ENCODE results near the gene FADS2.

The FADS2 gene

DNA sequence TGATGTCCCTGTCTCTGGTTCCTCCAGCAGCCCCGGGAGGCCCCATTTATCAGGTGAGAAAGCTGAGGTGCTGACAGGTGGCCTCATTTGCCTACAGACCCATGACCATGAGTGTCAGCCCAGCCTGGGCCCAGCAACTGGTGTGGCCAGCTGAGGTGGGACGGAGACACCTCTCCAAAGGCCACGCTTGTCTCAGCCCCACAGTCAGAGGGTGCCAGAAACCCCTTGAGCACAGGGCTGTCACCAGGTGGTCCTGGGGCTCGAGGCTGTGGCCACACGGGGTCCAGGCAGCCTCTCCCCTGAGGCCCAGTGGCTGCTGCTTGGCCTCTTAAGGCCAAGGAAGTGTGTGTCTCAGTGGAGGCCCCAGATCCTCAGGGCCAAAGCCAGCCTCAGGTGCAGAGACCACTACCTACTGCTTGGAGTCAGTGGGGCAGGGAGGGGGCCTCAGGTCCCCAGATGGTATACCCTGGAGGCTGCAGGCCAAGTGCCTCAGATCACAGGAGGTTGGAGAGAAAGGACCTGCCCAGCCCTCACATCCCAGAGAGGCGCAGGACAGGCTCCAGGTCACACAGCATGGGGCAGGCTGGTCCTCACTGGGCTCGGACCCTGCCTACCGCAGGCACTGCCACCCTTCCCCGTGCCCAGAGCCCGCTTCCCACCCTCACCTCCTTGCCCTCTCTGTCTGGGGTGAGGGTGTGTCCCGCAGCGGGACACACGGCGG lies 77.9 kb downstream of the FADS2 start:
- no peak for DNase-seq (ENCODE audit: low spot score)

DNA sequence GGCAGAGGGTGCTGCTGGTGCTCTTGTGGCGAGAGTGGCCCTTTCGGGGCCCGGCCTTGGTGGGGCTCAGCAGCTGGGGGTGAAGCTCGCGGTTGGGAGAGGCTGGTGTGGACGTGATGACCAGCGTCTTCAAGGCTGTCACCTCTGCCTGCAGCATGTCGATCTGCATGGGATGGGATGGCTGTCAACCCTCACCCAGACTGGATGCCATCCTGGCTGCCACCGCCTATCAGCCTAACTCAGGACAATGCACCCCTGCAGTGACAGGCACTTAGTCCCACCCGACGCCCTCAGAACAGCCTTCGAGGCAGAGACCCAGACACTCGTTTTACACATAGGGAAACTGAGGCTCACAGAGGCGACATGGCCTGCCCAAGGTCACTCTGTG lies 78.4 kb downstream of the FADS2 start:
- DNase-seq (ENCODE audit: low spot score), result no peak

DNA sequence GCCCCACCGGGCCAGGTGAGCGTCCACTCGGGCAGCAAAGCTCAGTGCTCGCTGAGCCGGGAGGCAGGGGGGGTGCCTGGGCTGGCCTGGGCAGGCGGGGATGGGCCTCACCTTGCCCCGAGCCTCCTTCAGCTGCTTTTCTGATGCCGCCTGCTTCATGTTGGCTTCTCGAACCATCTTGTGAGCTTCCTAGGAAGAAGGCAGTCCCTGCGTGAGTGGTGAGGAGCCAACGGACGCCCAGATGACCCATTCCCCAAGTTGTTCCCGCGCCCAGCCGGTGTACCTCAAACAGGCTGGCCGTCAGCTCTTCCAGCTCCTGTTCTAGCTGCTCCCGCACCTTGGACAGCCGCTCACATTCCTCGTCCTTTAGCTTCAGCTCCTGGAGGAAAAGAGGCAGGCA lies 79.2 kb downstream of the FADS2 start:
- no peak for DNase-seq (ENCODE audit: low spot score)

DNA sequence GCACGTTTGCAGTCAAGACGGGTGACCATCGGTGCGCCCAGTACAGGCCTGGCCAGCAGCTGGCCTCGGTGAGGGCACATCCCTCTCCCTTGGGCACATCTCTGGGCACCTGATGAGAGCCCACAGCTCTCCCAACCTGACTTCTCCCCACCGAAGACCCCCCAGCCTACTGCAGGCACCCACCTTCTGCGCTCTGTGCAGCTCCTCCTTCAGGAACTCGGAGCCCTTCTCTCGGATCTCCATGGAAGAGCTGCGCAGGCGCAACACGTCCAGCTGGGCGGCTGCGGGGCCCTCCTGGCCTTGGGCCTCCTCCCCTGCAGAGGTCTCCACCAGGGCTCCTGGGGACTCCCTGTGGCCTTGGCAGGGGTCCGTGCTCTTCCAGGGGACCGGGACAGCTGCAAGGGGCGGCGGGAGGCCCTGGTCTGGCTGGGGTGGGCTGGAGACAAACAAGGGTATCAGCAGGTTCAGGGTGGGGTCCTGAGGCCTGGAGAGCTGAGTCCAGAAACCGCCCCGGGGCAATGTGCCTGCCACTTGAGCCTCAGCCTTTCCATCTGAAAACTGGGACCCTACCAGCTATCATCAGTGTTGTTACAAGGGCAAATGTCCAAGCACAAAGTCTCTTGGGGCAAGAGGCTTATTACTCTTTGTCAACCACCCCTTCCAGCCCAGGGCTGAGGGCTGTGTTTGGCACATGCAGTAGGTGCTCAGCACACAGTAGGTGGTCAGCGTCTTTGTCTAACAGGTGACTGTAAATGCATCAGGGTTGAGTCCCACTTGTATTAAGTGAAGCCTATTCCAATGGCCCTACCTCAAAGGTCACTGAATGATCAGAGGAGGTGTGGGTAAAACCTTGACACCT lies 80.0 kb downstream of the FADS2 start:
- DNase-seq (ENCODE audit: low spot score), result no peak

DNA sequence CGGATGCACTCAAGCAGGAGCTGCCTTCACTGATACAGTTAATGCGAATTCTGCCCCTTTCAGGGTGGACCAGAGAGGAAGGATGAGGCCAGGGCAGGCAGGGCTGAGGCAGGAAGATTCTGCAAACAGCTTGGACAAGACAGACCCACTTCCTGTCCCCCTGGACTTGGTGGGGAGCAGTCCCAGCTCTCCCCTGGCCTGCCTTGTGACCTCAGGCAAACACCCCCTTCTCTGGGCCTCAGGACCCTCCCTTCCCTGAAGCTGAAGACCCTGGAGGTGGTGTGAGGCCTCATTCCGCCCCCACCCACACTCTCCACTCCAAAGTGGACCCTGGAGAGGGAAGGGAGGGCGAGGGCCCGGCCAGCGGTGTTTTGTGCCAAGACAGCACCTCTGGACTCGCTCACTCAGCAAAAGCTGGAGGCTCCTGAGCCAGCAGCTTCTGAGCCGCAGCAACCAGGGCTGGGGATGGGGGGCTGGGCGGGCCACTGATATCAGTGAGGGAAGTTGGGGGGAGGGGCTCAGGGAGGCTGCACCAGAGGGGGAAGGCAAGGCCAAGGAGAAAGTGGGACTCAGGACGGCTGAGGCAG lies 80.7 kb downstream of the FADS2 start:
- no peak for DNase-seq (ENCODE audit: low spot score)

DNA sequence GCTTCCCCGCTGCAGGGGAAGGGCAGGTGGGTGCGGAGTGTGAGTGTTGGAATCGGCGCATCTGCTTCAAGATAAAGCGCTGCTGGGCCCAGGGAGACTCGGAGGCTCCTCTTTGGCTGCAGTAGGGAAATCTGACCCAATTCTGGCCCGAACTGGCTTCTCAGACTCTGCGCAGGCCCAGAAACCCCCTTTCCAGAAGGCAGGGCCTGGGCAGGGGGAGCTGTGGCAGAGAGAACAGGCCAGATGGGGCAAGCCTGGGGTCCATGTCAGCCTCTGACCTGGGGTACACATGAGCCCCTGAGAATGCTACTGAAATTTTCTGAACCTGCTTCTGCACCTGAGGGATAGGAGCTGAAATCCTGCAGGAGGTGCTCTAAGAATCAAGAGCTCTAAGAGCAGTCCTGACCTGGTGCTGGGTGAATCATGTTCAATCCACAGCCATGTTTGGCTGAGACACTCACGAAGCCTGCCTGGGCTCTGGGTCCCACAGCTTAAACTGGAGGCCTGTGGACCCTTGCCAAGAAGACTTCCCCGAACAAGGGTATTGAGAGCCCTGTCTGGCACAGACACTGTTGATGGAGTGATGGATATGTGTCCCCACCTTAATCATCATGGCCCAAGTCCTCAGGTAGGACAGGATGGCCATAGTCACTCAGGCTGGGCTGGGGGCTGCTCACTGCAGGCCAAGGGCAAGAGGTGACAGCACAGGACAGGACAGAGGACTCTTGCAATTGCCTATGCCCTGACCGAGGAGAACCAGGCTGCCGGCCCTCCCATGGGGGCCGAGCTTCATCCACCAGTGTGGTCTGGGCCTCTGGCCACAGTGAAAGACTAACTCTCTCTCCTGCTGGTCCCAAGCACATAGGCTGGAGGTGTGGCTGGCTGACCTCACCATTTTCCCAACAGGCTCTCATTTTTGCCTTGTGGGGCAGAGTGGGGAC lies 82.4 kb downstream of the FADS2 start:
- DNase-seq (ENCODE audit: low spot score), result no peak

DNA sequence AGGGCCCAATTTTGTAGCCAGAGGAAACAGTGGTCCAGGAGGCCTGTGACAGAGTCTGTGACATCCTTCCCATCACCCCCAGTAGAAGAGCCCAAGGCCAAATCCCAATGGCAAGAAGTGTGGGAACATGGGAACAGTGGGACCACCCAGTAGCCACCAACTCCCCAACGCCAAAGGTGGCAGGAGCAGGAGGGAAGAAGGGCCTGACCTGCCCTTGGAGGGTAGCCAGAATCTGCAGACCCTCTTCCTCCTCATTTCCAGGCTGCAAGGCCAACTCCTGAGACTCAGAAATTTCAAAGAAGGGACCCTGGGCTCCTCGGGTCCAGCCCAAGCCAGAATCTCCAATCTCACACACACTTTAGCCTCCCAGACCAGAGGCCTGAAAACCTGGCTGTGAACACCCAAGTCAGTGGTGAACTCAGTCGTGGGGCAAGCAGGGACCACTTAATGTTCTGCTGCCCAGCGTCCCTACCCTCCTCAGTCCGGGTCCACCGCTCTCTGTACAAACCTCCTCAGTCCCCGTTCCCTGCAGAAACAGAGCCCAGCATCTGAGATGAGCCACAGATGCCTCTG lies 83.1 kb downstream of the FADS2 start:
- no peak for DNase-seq (ENCODE audit: low spot score)

DNA sequence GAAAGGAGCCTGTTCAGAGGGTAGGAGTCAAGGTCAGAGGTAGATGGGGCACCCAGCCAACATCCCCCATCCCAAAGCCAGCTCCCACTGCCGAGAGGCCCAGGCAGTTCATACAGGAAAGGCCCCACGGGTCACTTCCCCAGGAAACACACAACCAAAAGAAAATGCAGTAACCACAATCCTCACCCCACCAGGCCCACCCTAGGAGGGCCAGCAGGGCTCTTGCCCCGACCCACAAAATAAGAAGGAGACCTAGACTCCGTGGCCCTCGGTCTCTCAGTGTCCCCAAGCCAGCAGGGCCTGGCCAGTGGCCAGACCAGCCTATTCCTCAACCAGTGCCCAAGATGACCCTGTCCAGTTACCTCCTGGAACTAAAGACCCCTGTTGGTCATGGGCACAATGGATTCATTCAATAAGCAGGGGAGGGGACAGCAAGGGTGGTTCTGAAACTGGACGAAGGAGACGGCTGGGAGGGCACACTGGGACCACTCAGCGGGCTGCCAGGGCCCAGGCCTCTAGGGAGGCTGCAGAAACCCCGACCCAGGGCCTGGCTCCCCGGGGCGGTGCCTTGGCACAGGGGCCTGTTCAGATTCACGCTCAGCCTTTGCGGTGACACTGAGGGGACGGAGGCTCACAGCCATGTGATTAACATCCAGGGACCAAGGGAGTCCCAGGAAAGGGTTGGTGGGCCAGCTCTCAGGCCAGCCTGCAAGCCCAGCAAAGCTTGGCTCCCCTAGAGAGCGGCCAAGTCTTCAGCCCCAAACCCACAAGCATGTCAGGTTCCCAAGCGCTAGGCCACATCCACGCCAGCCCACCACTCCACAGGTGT lies 83.8 kb downstream of the FADS2 start:
- DNase-seq (ENCODE audit: low spot score), result no peak

DNA sequence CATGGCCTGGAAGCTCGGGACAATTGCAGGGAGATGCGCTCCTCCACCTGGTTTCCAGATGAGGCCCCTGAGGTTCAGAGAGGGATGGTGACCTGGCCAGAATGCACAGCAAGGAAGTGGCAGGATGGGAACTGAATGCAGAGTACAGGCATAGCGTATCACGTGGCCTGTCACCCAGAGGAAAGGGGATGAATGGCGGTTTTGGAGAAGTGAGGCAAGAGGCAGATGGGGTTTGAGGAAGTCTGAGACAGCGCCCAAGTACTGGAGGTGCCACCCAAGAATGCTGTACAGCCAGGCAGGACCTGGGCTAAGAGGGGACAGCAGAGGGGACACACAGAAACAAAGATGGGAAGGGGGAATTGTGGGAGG lies 84.4 kb downstream of the FADS2 start:
- DNase-seq (ENCODE audit: low spot score), result no peak

DNA sequence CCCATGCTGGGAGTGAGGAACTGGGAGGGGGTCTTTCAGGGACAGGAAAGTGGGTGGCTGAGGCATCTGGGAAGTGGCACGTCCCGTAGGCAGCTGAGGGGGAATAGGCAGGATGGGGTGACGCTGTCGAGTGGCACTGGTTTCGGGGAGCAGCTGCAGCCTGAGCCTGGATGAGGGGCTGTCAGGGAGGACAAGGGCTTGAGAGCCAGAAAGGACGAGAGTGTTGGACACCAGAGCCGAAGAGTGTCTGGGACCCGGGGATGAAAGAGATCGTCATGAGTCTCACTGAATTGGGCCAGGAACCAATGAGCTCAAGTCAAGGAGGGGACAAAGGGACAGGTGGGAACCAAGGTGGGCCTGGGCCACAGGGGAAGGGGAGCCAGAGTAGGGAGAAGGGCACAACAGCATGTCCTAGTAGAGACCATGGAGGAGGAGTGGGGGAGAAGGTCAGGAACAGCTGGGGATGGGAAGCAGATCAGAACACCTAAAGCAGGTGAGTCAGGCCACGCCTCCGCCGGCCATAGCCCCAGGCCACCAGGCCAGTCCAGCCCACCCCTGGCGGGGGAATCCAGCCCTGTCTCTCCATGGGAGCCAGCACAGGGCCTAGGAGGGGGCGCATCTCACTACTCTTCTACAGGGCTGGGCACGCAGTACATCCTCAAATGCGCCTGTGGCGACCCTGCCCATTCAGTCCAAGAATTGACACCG lies 85.0 kb downstream of the FADS2 start:
- no peak for DNase-seq (ENCODE audit: low spot score)

DNA sequence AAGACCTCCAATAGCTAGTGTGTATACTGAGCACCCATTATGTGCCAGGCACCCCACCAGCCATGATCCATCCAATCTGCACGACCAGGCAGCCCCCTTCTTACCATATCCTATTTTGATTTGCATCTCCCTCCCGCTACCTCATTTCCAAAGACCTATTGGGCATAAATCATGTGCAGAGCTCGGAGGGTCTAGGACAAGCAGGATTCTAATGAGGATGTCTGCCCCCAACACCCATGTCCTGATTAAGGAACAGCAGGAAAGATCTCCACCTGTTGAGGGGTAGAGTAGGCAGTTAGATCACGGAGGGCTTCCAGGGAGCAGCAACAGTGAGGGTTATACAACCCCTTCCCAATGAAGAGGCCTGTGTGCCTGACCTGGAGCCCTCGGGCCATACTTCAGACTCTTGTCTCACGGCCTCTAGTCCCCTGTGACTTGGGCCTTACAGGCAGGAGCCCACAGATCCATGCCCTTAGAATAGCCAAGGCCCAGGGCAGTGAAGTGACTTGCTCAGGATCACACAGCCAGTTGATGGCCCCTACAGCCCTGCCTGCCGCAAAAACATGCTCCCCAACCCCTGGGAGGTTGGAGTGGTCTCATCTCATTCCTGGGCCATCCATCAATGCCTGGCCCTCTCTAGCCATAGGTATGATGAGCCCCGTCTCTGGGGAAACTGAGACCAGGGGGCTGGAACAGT lies 85.7 kb downstream of the FADS2 start:
- no peak for DNase-seq (ENCODE audit: low spot score)

DNA sequence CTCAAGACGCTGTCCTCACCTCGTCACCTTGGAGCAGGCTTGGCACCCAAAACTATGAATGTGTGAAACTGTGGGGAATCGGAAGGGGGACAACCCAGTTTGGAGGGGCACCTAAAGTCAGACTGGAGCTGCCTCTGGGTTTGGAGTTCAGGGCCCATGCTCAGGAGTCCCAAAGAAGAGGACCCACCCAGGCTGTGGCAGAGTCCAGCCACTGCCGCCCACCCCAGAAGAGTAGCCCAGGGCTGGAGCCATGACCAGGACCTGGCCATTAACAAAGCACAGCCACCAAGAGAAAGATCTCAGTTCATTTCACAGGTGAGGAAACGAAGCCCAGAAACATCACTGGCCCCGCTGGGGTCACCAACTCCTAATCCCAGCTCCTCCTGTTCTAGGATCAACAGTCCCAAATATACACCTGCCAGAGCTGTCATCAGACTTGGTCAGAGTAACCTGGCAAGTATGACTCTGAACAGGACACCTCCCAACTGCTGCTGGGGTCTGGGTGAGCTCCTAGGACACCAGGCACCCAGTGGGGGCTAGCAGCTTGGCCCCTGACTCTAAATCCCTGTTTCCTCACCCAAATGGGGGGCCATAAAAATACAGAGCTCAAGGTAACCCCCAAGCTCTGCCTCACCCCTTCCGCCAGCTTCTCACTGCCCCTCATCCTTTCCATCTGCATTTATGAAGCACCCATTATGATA lies 86.5 kb downstream of the FADS2 start:
- DNase-seq (ENCODE audit: low spot score), result no peak

DNA sequence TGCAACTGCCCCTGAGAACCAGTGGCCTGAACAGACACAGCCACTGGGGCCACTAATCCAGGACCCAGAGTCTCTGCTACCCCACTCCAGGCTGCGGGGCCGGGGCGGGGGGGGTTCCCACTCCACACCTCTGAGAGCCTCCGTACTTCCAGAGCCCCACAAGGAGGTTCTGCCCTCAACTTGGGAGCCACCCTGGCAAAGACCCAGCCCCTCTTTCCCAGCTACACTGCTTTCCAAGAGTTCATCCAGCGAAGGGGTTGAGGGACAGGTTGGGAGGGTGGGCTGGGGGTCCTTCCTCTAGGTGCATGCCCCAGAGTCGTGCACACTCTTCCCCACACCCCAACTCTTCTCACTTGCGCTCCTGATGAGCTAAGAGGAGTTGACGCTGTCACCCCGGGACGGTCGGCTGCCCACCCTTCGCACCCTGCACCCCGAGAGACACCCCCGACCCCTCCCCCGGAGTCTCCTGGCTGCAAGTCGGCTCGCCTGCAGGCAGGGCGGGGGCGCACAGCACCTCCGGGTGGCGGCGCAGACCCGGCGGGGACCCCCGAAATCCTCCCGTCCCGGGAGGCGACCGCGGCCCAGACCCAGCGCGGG lies 88.7 kb downstream of the FADS2 start:
- no peak for DNase-seq (ENCODE audit: low spot score)

Data from AG20443 (cell line).